GM12874 (cell line): ENCODE data around the gene KCNQ5.

Source experiments
- CTCF ChIP-seq: IDR thresholded peaks from 2 replicates; pipeline ENCODE4 v1.5.1; 2011; ENCODE audit warnings: low read depth, mild to moderate bottlenecking, control low read depth, low read length, moderate library complexity; ENCODE audit not compliant: insufficient read depth

KCNQ5 gene

GRCh38 chr6:72728706-72729343 is 107.0 kb downstream of the KCNQ5 start:
- TF ChIP-seq CTCF: no peak

- TF ChIP-seq CTCF: no peak
Measured at GRCh38 chr6:72733045-72733444, 111.2 kb downstream of the KCNQ5 start.

GRCh38 chr6:72738091-72738490 is 116.2 kb downstream of the KCNQ5 start:
- no peak for TF ChIP-seq CTCF

GRCh38 chr6:72739368-72739779 is 117.5 kb downstream of the KCNQ5 start:
- TF ChIP-seq CTCF: no peak

- TF ChIP-seq CTCF: no peak
Measured at GRCh38 chr6:72740135-72740534, 118.3 kb downstream of the KCNQ5 start.

GRCh38 chr6:72741083-72741482 is 119.2 kb downstream of the KCNQ5 start:
- no peak for TF ChIP-seq CTCF

- no peak for TF ChIP-seq CTCF
Measured at GRCh38 chr6:72742001-72742673, 120.3 kb downstream of the KCNQ5 start.
